Suprapubic skin (tissue), 4 donors: Measurements from ENCODE around the gene TUBB6. TPM values are rescaled to one million over a fixed set of nuclear protein-coding genes. Genes with fewer than 3 reads are reported as not detected.
A peak's percentile ranks its signal among the peaks of the same experiment; 100 is the strongest.

ENCODE experiments used
- DNase-seq, 2 donors: peaks; one replicate each; pipeline ENCODE4 v3.0.0-alpha.2; 2019; ENCODE audit warnings: low spot score in 2 of 2
- H3K27ac ChIP-seq: fragments of 200-600 bp; sonication (generic); one replicate; pipeline ENCODE4 v1.5.1; 2019
- H3K27me3 ChIP-seq: fragments of 200-600 bp; sonication (generic); one replicate; pipeline ENCODE4 v1.5.1; 2019
- H3K36me3 ChIP-seq: fragments of 200-600 bp; sonication (generic); one replicate; pipeline ENCODE4 v1.5.1; 2019
- H3K4me1 ChIP-seq: fragments of 200-600 bp; sonication (generic); one replicate; pipeline ENCODE4 v1.5.1; 2019
- H3K4me3 ChIP-seq: fragments of 200-600 bp; sonication (generic); one replicate; pipeline ENCODE4 v1.5.1; 2019; ENCODE audit warnings: mild to moderate bottlenecking
- H3K9me3 ChIP-seq: fragments of 200-600 bp; sonication (generic); one replicate; pipeline ENCODE4 v1.5.1; 2019
- CTCF ChIP-seq, 2 donors: fragments of 200-600 bp in 1 of 2; fragments of 450-650 bp in 1 of 2; sonication (generic) in 1 of 2; IDR thresholded peaks; one replicate each; pipeline ENCODE4 v1.5.1; 2016 to 2019; ENCODE audit warnings: antibody characterized with exemption in 2 of 2, mild to moderate bottlenecking in 1 of 2, moderate library complexity in 1 of 2
- EP300 ChIP-seq: sonication (generic); formaldehyde crosslinking; IDR thresholded peaks from one replicate; pipeline ENCODE4 v1.6.1; 2017; ENCODE audit warnings: antibody characterized with exemption
- POLR2A ChIP-seq, 2 donors: fragments of 450-650 bp; IDR thresholded peaks; one replicate each; pipeline ENCODE4 v1.6.1; 2017; ENCODE audit warnings: antibody characterized with exemption in 2 of 2, mild to moderate bottlenecking in 2 of 2, moderate library complexity in 2 of 2
- POLR2AphosphoS5 ChIP-seq, 3 donors: sonication (generic); formaldehyde crosslinking; IDR thresholded peaks; one replicate each; pipeline ENCODE4 v1.6.1; 2017; ENCODE audit warnings: antibody characterized with exemption in 3 of 3
- WGBS: methylation state at CpG from one replicate; pipeline ENCODE4 v1.1.5; 2018; 5-methylcytosine and 5-hydroxymethylcytosine counted together
- total RNA-seq, 4 donors: library from RNA; depleted of rRNA; stranded (reverse); fragments of >200 nt; gene quantifications; one replicate each; pipeline ENCODE4 v1.1.0, GENCODE V29; 2016

The TUBB6 gene
- total RNA-seq, 4 donors from 2014 or later = 211 to 298 (median 220) TPM

- Histone ChIP-seq H3K27me3 (no peaks in the 10 kb centered on the region), H3K4me1 (peaks cover 28% of the 10 kb centered on the region), H3K36me3 (no peaks in the 10 kb centered on the region), H3K27ac (no peak overlapping the region), H3K4me3 (no peak overlapping the region), H3K9me3 (no peaks in the 10 kb centered on the region)
- 75% methylated on average over 19 of the region's 19 CpGs for WGBS
- peak; percentile 54 to 72 for DNase-seq
- TF ChIP-seq POLR2A (IDR thresholded peaks at IDR 0.05) (no peak), EP300 (no peak)
These were observed 3.5 kb upstream of the TUBB6 start for GRCh38 chr18:12304351-12305210.

- peak; percentile 63 to 74 for DNase-seq
- Histone ChIP-seq H3K27ac (no peak overlapping the region), H3K4me3 (no peak overlapping the region), H3K36me3 (no peaks in the 10 kb centered on the region), H3K4me1 (peaks cover 34% of the 10 kb centered on the region), H3K27me3 (no peaks in the 10 kb centered on the region), H3K9me3 (no peaks in the 10 kb centered on the region)
- 80% methylated on average over 12 of the region's 12 CpGs for WGBS
- TF ChIP-seq POLR2A (IDR thresholded peaks at IDR 0.05) (no peak), POLR2AphosphoS5 (IDR thresholded peaks at IDR 0.05) (no peak), EP300 (no peak), CTCF (IDR thresholded peaks at IDR 0.05) (no peak)
These were observed 2.8 kb upstream of the TUBB6 start for GRCh38 chr18:12305211-12305610.

- Histone ChIP-seq H3K27me3 (no peaks in the 10 kb centered on the region), H3K27ac (no peak overlapping the region)
- DNase-seq = peak in 1 of 2 donors; percentile 75
These were observed 2.0 kb upstream of the TUBB6 start for GRCh38 chr18:12305930-12306629.

GRCh38 chr18:12306752-12307700 lies 1.0 kb upstream of the TUBB6 start:
- peak; percentile 72 to 87 for DNase-seq
- no peaks in the 10 kb centered on the region for H3K27me3 ChIP-seq
- WGBS = 39% methylated on average over 27 of the region's 39 CpGs
- no peaks in the 10 kb centered on the region for H3K9me3 ChIP-seq
- TF ChIP-seq POLR2AphosphoS5 (IDR thresholded peaks at IDR 0.05) (no peak), EP300 (no peak), POLR2A (IDR thresholded peaks at IDR 0.05) (no peak), CTCF (IDR thresholded peaks at IDR 0.05) (no peak)
- H3K27ac ChIP-seq = peak overlapping the region; percentile 100
- peak overlapping the region; percentile 94 for H3K4me3 ChIP-seq
- H3K4me1 ChIP-seq = peaks cover 42% of the 10 kb centered on the region
- H3K36me3 ChIP-seq = peaks cover 13% of the 10 kb centered on the region

More at GRCh38 chr18:12305930-12306629, 2.0 kb upstream of the TUBB6 start:
- Histone ChIP-seq H3K4me3 (no peak overlapping the region), H3K36me3 (peaks cover 4% of the 10 kb centered on the region), H3K4me1 (peaks cover 42% of the 10 kb centered on the region), H3K9me3 (no peaks in the 10 kb centered on the region)
- TF ChIP-seq POLR2AphosphoS5 (IDR thresholded peaks at IDR 0.05) (no peak), CTCF (IDR thresholded peaks at IDR 0.05) (no peak)
- WGBS = 95% methylated on average over 25 of the region's 25 CpGs

- Histone ChIP-seq H3K4me1 (peaks cover 47% of the 10 kb centered on the region), H3K9me3 (no peaks in the 10 kb centered on the region), H3K36me3 (peaks cover 22% of the 10 kb centered on the region), H3K27me3 (no peaks in the 10 kb centered on the region), H3K27ac (peak overlapping the region; percentile 100), H3K4me3 (peak overlapping the region; percentile 94)
- DNase-seq = peak; percentile 94 to 96
- TF ChIP-seq POLR2AphosphoS5 (IDR thresholded peaks at IDR 0.05) (peak in 2 of 3 donors; percentile 44 to 89), EP300 (no peak), POLR2A (IDR thresholded peaks at IDR 0.05) (peak; percentile 6 to 38)
- WGBS = no CpG with 5 or more reads among the region's 81 CpGs
These were observed 502 bp downstream of the TUBB6 start for GRCh38 chr18:12308386-12309100.
